Dedifferentiated amniotic fluid mesenchymal stem cell (primary cell): Measurements from ENCODE around the gene GEMIN7.
A peak's percentile ranks its signal among the peaks of the same experiment; 100 is the strongest.

Experiments
- DNase-seq: peaks from one replicate; pipeline ENCODE4 v3.0.0-alpha.2; 2016; ENCODE audit errors: extremely low spot score

Gene GEMIN7

GRCh38 chr19:45090034-45090433, 11.0 kb downstream of the GEMIN7 start:
- DNase-seq: no peak

DNA sequence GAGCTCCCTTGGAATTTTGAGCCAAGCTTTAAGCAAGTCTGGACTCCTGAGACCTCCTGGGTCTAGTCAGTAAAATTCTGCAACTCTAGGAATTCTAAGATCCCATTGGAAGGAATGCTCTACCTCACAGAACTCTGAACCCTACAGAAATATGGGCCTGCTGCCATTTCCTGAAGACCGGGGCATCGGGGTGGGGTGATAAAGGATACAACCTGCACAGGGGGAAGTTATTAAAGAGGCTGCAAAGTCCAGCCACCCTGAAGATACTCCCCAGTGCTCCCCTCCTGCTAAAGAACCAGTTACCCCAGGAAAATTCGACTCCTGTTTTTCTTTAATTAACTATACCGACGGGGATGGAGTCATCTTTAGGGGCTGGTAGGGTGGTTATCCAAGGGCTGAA, 11.5 kb downstream of the GEMIN7 start:
- no peak for DNase-seq

- DNase-seq: peak; percentile 99
Measured at GRCh38 chr19:45091031-45091923, 12.2 kb downstream of the GEMIN7 start.

DNA sequence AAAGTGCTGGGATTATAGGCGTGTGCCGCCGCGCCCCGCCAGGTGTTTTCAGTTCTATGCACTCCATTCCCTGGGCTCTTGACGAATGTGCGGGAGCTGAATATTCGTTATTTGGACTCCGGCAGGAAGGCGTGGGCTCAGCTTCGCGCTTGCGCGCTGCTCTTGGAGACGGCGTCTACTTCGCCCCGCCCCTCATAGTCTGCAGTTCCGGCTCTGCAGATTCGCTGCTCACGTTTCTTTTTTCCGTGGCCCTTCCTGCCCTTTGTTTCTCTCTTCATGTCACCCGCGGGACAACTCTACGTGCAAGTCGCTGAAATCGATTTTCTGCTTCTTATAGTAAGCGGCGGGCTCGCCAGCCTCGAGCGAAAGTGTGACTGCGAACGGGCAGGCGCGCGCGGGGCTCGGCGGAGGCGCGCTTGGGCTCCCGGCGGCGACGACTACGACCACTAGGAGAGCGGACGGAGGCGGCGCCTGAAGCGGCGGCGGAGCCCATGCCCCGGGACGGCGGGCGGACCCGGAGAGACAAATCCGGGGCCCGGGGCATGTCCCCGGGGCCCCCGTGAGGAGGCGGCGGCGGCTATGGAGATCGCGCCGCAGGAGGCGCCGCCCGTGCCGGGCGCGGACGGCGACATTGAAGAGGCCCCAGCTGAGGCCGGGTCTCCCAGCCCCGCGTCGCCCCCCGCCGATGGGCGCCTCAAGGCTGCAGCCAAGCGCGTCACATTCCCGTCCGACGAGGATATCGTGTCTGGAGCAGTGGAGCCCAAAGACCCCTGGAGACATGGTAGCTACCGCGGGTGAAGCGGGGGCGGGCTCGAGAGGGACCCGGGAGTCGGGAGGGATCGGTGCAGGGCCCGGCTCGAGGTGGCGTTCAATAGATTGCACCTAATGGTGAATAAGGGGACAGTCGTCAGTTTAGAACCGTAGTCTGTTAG, 14.0 kb downstream of the GEMIN7 start, which contains the start of gene PPP1R37:
PPP1R37 (plus strand) TSS at position 433 of the 932 bp plus-strand sequence; CDS start at position 580, 147 bp downstream.
- peak; percentile 97 for DNase-seq

- no peak for DNase-seq
Measured at GRCh38 chr19:45094137-45094536, 15.1 kb downstream of the GEMIN7 start.

DNA sequence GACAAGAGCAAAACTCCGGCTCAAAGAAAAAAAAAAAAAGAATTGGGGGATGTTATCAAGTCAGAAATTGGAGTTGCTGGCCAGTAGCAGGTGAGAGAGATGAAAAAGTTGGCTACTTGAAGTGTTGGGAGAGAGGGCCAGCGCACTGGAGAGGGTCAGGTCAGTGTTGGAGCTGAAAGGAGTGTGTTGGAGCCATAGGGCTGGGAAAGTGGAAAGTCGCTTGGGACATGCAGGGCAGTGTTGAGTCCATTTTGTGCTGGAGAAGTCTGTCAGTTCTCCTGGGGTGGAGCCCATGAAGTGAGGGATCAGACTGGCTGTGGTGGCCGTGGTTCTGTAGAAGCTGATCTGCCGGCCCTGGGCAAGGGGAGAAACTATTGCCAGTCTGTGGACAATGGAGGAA, 15.6 kb downstream of the GEMIN7 start:
- no peak for DNase-seq

- no peak for DNase-seq
Measured at GRCh38 chr19:45095496-45096413, 16.7 kb downstream of the GEMIN7 start.

- DNase-seq: no peak
Measured at GRCh38 chr19:45096700-45097099, 17.6 kb downstream of the GEMIN7 start.

DNA sequence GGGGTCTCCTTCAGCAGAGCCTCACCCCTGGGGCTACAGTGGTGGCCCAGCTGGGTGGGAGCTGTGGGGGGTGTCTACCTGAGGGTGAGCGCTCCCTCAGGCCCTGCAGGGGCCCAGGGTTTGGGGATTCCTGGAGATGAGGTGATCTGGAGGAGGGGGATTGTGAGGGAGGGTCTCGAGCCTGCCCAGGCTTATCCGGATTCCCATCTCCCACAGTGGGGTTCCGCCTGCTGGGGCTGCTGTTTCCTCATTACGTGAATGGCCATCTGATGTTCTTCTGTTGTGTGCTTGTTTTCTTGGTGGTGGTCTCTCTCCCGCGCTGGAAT, 18.4 kb downstream of the GEMIN7 start:
- no peak for DNase-seq

GRCh38 chr19:45097776-45098520, 18.9 kb downstream of the GEMIN7 start:
- DNase-seq: peak; percentile 74

GRCh38 chr19:45098521-45099466, 19.7 kb downstream of the GEMIN7 start:
- DNase-seq: no peak

DNA sequence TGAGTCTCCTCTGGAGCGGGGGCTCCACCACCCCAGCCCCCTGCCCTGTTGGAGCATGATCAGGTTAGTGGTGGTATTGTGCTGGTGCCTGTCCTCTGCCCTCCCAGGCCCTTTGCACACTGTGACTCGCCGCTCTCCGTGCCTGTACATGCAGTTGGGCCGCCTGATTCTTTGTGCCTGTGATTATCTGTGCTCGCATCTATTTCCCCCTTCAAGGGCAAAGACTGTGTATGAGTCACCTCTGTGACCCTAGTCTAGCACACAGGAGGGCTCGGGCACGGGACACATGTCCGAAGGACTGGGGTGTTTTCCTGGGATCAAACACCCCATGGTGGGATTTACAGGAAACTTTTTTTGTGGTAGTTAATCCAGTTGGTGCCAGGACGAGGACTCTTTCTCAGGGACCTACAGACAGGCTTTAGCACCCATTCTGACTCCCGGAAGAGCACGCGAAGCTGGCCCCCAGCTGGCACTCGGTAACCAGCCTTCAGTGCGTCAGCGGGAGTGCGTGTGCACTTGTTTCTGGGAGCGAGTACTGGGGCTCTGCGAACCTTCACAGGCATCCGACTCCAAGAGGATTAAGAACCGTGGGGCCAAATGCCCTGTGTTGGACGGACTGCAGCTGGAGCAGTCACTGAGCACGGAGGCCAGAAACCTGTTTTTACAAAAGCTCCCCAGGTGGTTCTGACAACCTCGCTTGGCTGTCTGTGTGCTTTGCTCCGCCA, 20.6 kb downstream of the GEMIN7 start:
- DNase-seq: no peak

DNA sequence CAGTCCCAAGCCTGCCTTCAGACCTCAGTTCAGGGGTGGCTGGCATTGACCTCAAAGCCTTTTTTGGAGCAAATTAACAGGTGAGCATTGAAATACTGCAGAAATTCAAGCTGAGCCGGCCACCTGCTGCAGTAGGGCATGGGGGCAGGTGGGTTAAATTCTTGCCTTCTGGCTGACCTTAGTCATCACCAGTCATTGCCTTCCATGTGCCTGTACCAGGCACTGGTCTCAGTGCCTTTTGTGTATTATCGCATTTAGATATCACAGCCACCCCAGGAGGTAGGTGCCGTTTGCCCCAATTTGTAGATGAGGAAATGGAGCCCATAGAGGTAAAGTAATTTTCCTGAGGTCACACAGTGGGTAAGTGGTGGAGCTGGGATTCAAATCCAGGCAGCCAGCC, 21.1 kb downstream of the GEMIN7 start:
- DNase-seq: no peak

GRCh38 chr19:45100846-45101252, 21.8 kb downstream of the GEMIN7 start:
- no peak for DNase-seq

- DNase-seq: no peak
Measured at GRCh38 chr19:45101806-45102205, 22.7 kb downstream of the GEMIN7 start.

DNA sequence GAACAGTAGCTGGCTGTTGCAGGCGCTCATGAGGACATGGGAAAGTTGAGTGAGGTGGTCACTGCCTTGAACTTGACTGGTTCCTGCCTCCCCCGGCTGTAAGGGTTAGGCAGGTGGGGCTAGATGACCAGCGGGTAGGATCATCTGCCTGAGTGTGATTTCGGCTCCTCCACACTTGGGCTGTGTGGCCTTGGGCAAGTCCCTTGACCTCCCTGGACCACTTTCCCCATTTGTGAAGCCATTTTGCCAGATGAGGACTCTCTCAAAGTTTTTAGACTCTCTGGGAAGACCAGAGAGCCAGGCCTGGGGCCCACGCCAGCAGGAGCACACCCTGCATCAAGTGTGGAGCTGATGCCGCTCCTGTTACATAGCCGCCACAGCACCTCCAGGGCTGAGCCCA, 23.4 kb downstream of the GEMIN7 start:
- DNase-seq: no peak

DNA sequence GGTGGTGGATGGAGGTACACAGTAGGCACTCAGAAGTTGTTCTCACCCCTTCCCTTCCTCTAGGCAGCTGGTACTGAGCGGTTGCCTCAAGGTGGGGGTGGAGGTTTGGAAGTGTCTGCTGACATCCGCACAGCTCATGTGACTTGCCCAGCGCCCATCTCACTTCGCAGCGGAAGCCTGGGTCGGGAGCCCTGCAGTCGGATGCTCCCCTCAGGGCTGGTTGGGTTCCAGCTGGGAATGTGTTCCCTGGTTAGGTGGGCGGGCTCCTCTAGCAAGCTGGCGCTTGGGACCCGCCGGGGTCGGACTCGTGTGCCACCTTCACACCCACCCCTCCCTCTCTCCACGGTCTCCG, 24.1 kb downstream of the GEMIN7 start:
- no peak for DNase-seq

DNA sequence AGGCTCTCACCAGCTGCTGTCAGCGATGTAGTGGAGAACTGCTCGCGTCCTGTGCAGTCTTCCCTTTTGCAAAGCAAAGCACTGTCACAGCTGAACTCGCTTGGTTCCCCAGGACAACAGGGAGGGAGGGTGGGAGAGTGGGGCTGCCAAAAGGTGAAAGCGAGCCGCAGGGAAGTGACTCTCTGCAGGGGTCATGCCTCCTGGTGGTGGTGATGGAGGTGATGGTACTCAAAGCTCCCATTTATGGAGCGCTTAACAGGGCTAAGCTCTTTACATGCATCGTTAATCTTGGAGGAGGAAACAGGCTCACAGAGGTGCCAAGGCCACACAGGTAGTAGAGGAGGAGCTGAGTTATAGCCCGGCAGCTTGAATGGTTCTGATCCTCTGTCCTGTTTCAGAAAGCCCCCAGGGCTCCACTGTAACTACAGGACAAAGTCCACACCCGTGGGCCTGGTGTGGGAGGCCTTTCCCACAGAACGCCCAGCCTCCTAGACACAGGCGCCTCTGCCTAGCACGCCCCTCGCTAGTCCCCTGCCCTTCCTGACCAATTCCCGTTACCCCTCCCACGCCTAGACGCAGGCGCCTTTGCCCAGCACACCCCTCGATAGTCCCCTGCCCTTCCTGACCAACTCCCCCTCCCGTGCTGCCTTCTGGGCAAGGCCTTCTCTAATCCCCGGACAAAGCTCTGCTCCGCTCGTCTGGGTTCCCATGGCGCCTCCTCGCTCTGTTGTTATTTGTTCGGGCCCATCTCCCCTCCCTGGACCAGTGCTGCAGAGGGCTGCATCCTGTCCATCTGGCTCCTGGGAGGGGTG, 24.7 kb downstream of the GEMIN7 start:
- no peak for DNase-seq
